ENCODE measurements around the gene SLC22A17. TPM values are rescaled to one million over a fixed set of nuclear protein-coding genes. Genes with fewer than 3 reads are reported as not detected.

SLC22A17 gene
- total and polyA plus RNA-seq, 10 of the 15 experiments (the other 5 are each of a cell fraction or from before 2014, with no cell fraction given) = not detected

GRCh38 chr14:23346693-23347405 lies 5.8 kb downstream of the SLC22A17 start:
- POLR2A ChIA-PET = no interaction called here
- Histone ChIP-seq H3K79me2 (ENCODE audit: control insufficient read depth, insufficient read depth, low read length) (no peaks in the 10 kb centered on the region), H4K20me1 (ENCODE audit: control insufficient read depth, insufficient read depth) (no peaks in the 10 kb centered on the region), H3K9ac (ENCODE audit: control insufficient read depth, insufficient read depth, low read length) (no peak overlapping the region), H3K4me1 (ENCODE audit: control insufficient read depth, insufficient read depth, low read length) (no peaks in the 10 kb centered on the region), H3K4me3 (no peak overlapping the region), H3K27ac (ENCODE audit: control insufficient read depth, insufficient read depth) (no peak overlapping the region), H3K4me2 (ENCODE audit: control insufficient read depth, insufficient read depth) (no peak overlapping the region), H3K36me3 (ENCODE audit: control insufficient read depth in 2 of 2, insufficient read depth in 2 of 2, low read length in 1 of 2) (no peaks in the 10 kb centered on the region), H2AFZ (ENCODE audit: control insufficient read depth, low read depth, low read length) (no peak overlapping the region), H3K27me3 (replicated peaks in 1 of 2; ENCODE audit: control insufficient read depth in 2 of 2, insufficient read depth in 2 of 2, low read length in 1 of 2) (peaks cover 1 to 4% of the 10 kb centered on the region in 2 experiments), H3K9me3 (replicated peaks; ENCODE audit: control insufficient read depth, insufficient read depth, low read length) (no peaks in the 10 kb centered on the region)
- intact Hi-C loops (cut with micrococcal nuclease; ENCODE audit: unreplicated experiment) (no loop called here), in situ Hi-C loops (cut with MboI) (no loop called here)
- RAD21 ChIA-PET (ENCODE audit: unreplicated experiment) = interaction anchor here (1.4 kb wide), 1 partner anchor 19 kb away, joined by 3 read pairs; no protein-coding TSS in a partner anchor
- TF ChIP-seq CEBPB (IDR thresholded peaks at IDR 0.05; ENCODE audit: borderline replicate concordance in 1 of 2, low read depth in 2 of 2, low read length in 2 of 2) (no peak), GABPA (IDR thresholded peaks at IDR 0.05; ENCODE audit: low read depth) (no peak), POLR2AphosphoS2 (IDR thresholded peaks at IDR 0.05; ENCODE audit: low read depth, low read length) (no peak), WRNIP1 (IDR thresholded peaks at IDR 0.05; ENCODE audit: borderline replicate concordance, low read depth, low read length) (no peak), MTA3 (IDR thresholded peaks at IDR 0.05; ENCODE audit: borderline replicate concordance, low read length) (no peak), USF1 (IDR thresholded peaks at IDR 0.05; ENCODE audit: borderline replicate concordance, extremely low read length, insufficient read depth, low read depth, low read length) (no peak), IKZF2 (IDR thresholded peaks at IDR 0.05) (no peak), TARDBP (IDR thresholded peaks at IDR 0.05; ENCODE audit: borderline replicate concordance) (no peak), HDGF (IDR thresholded peaks at IDR 0.05) (no peak), CHD4 (IDR thresholded peaks at IDR 0.05) (no peak)
- no peak for ATAC-seq
- CTCF ChIA-PET = no interaction called here
- no peak for FAIRE-seq
- DNase-seq (ENCODE audit: low read depth, low spot score) = no peak
- SMC1A ChIA-PET (ENCODE audit: uncharacterized antibody, unreplicated experiment) = no interaction called here
- 47% methylated on average over 26 of the region's 27 CpGs for WGBS (ENCODE audit: insufficient coverage, insufficient replicate concordance, low lambda C conversion rate, missing lambda C conversion rate)
- BruUV-seq (replicated peaks) = no TSS peak
